Chondrocyte (in vitro differentiated cells): ENCODE measurements around the gene TMEM132D. TPM values are rescaled to one million over a fixed set of nuclear protein-coding genes. Genes with fewer than 3 reads are reported as not detected.

Experiments
- DNase-seq: peaks from one replicate; pipeline ENCODE4 v3.0.0; 2021; ENCODE audit warnings: mixed read lengths, low spot score
- H3K27ac Mint-ChIP-seq: one replicate; pipeline ENCODE4 v1.8.0; 2021; ENCODE audit warnings: mild to moderate bottlenecking, moderate library complexity, mixed read lengths; ENCODE audit not compliant: unreplicated experiment
- H3K27me3 Mint-ChIP-seq: 2 replicates; pipeline ENCODE4 v1.8.0; 2021; ENCODE audit warnings: low read depth, mixed read lengths
- H3K36me3 Mint-ChIP-seq: 2 replicates; pipeline ENCODE4 v1.8.0; 2021; ENCODE audit warnings: low read depth, mixed read lengths
- H3K4me1 Mint-ChIP-seq: 2 replicates; pipeline ENCODE4 v1.8.0; 2021; ENCODE audit warnings: low read depth, mild to moderate bottlenecking, mixed read lengths
- H3K4me3 Mint-ChIP-seq: one replicate; pipeline ENCODE4 v1.8.0; 2021; ENCODE audit warnings: mild to moderate bottlenecking, moderate library complexity, mixed read lengths; ENCODE audit not compliant: unreplicated experiment
- H3K9me3 Mint-ChIP-seq: 2 replicates; pipeline ENCODE4 v1.8.0; 2021; ENCODE audit warnings: low read depth, mixed read lengths
- CTCF ChIP-seq: fragments of 200-600 bp; sonication (generic); IDR thresholded peaks from 2 replicates; pipeline ENCODE4 v1.5.0; 2021; ENCODE audit warnings: antibody characterized with exemption, mild to moderate bottlenecking, moderate library complexity
- total RNA-seq: library from RNA; stranded (reverse); gene quantifications from 3 replicates; pipeline ENCODE4 v1.2.1, GENCODE V29; 2021

Gene TMEM132D
- total RNA-seq, 1 donor from 2014 or later: 3.1 TPM

- Mint-ChIP-seq H3K9me3 (no peaks in the 10 kb centered on the region), H3K27me3 (no peaks in the 10 kb centered on the region), H3K36me3 (no peaks in the 10 kb centered on the region), H3K4me3 (no peak overlapping the region), H3K4me1 (no peaks in the 10 kb centered on the region), H3K27ac (no peak overlapping the region)
- no peak for TF ChIP-seq CTCF
- DNase-seq: no peak
Observed at GRCh38 chr12:129815846-129816245, 88.0 kb downstream of the TMEM132D start.

GRCh38 chr12:129811963-129812362 is 91.9 kb downstream of the TMEM132D start:
- H3K4me1 Mint-ChIP-seq: no peaks in the 10 kb centered on the region
- H3K27ac Mint-ChIP-seq: no peak overlapping the region
- no peak for DNase-seq
- no peaks in the 10 kb centered on the region for H3K27me3 Mint-ChIP-seq
- H3K4me3 Mint-ChIP-seq: no peak overlapping the region
- no peaks in the 10 kb centered on the region for H3K9me3 Mint-ChIP-seq
- no peak for TF ChIP-seq CTCF
- H3K36me3 Mint-ChIP-seq: no peaks in the 10 kb centered on the region

GRCh38 chr12:129807136-129807535 is 96.7 kb downstream of the TMEM132D start:
- no peak for DNase-seq
- H3K27ac Mint-ChIP-seq: no peak overlapping the region
- no peaks in the 10 kb centered on the region for H3K27me3 Mint-ChIP-seq
- no peaks in the 10 kb centered on the region for H3K36me3 Mint-ChIP-seq
- TF ChIP-seq CTCF: no peak
- no peaks in the 10 kb centered on the region for H3K9me3 Mint-ChIP-seq
- H3K4me3 Mint-ChIP-seq: no peak overlapping the region
- H3K4me1 Mint-ChIP-seq: no peaks in the 10 kb centered on the region

DNA sequence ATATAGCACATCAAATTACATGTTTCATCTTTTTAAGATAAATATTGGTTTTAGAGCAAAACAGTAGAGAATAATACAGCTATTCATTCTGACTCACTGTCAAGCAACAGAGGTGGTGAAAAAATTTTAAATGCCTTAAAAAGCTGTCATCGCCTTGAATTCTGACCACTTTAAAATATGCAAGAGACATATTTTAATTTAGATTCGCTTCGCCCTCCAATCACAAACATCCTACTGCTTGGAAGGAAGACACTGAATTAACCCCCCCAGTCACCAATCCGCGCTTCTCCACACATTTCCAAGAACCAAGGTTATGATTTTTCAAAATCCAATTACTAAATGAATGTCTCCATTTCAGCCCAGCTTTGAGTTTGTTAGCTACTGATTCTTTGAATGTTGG is 112.4 kb downstream of the TMEM132D start:
- H3K36me3 Mint-ChIP-seq: peaks cover 2% of the 10 kb centered on the region
- peaks cover 19% of the 10 kb centered on the region for H3K4me1 Mint-ChIP-seq
- H3K4me3 Mint-ChIP-seq: no peak overlapping the region
- no peak for DNase-seq
- H3K27ac Mint-ChIP-seq: no peak overlapping the region
- H3K27me3 Mint-ChIP-seq: no peaks in the 10 kb centered on the region
- peaks cover 2% of the 10 kb centered on the region for H3K9me3 Mint-ChIP-seq
- TF ChIP-seq CTCF: no peak

GRCh38 chr12:129790930-129791329 is 112.9 kb downstream of the TMEM132D start:
- peaks cover 7% of the 10 kb centered on the region for H3K9me3 Mint-ChIP-seq
- no peak overlapping the region for H3K27ac Mint-ChIP-seq

More at GRCh38 chr12:129790930-129791329, 112.9 kb downstream of the TMEM132D start:
- Mint-ChIP-seq H3K27me3 (no peaks in the 10 kb centered on the region), H3K4me3 (no peak overlapping the region), H3K4me1 (peaks cover 19% of the 10 kb centered on the region), H3K36me3 (peaks cover 2% of the 10 kb centered on the region)
- no peak for DNase-seq
- no peak for TF ChIP-seq CTCF
